Measurements from ENCODE around the gene MBNL1. TPM values are rescaled to one million over a fixed set of nuclear protein-coding genes. Genes with fewer than 3 reads are reported as not detected.
A peak's percentile ranks its signal among the peaks of the same experiment; 100 is the strongest.

MBNL1 gene
- total RNA-seq, 1 donor from 2014 or later, result 180 TPM

DNA sequence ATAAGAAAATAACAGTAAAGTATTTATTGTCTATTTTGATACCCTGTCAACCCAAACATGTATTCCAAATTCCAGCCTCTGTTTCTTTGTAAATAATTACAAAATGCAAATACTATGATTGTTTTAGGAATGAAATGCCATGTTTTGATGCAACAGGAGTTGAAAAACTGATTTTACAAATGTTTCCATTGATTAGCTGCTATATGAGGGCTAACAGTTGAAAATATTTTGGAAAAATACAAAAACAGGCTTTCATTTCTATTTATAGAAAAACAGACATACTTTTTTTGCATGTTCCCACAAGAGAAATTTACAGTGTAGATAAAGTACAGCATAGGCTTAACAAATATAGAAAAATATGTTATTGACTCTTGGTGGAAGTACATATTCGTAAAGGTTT, 20.0 kb downstream of the MBNL1 start:
- intact Hi-C loops (cut with DNase I), result no loop called here
- ATAC-seq, result no peak

DNA sequence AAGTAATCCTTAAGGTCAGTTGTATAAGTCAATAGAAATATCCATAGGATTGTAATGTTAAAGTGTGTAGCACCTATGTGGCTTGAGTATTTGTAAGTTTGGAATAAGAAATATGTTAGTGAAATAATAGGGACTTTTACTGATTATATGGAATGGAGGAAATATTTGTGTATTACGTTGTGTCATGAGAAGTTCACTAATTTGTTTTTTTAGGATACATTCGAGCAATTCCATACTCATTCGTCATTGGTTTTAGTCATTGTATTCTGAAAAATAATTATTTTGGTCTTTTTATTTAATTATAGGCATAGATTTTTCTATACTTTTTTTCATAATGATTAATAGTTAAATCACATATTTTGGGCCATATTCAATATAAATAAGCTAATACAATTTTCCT, 21.0 kb downstream of the MBNL1 start:
- DNase-seq (ENCODE audit: missing footprints), result no peak
- intact Hi-C loops (cut with DNase I), result no loop called here
- ATAC-seq, result no peak

More for the DNA sequence above, 20.0 kb downstream of the MBNL1 start:
- DNase-seq (ENCODE audit: missing footprints), result no peak

DNA sequence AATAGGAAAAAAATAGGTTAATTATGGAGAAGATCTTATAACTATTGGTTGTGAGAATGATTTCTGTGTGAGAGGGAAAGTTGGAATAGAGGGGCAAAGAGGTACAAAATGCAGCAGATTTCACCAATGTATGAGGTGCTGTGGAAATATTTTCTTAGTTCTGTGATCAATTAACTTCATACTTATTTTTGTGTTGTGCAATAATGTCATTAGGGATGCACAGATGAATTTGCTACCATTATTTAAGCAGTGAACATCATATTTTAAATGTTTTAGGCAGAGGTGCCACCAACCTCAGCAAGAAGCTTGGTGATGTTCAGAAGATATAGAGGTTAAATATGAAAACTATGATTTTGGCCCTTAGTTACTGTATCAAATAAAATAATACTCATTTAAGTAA, 21.6 kb downstream of the MBNL1 start:
- intact Hi-C loops (cut with DNase I), result no loop called here
- no peak for ATAC-seq
- DNase-seq (ENCODE audit: missing footprints), result no peak

DNA sequence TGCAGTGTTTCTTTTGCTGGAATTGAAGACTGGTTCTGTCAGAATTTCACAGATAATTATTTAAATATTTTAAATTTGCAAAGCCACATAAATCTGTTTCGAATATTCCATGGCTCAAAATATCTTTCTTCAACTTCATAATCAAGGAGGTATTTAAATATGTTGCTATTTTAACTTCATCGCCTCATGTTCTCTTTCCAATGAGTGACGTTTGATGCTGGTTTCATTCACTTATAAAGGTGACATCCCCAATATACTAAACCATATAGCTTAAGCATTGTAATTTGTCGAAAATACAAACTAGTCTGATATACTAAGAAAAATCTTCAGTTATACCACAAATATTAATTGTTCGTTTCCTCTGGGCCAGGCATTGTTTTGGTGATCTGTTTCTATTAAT, 22.5 kb downstream of the MBNL1 start:
- ATAC-seq (no peak), DNase-seq (ENCODE audit: missing footprints) (no peak)
- intact Hi-C loops (cut with DNase I), result no loop called here

DNA sequence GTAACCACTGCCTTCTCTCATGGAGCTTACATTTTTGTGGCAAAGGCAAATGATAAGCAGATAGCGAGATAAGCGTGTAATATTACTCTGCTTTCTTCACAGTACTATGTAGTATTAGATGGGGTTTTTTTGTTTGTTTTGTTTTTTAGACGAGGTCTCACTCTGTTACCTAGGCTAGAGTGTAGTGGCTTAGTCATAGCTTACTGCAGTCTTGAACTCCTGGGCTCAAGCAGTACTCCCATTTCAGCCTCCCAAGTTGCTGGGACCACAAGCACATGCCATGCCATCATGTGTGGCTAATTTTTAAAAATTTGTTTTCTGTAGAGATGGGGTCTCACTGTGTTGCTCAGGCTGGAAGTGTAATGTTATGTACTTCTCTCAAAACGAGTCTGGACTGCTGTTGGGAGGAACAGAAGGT, 22.9 kb downstream of the MBNL1 start:
- intact Hi-C loops (cut with DNase I), result no loop called here
- DNase-seq (ENCODE audit: missing footprints) (no peak), ATAC-seq (no peak)

DNA sequence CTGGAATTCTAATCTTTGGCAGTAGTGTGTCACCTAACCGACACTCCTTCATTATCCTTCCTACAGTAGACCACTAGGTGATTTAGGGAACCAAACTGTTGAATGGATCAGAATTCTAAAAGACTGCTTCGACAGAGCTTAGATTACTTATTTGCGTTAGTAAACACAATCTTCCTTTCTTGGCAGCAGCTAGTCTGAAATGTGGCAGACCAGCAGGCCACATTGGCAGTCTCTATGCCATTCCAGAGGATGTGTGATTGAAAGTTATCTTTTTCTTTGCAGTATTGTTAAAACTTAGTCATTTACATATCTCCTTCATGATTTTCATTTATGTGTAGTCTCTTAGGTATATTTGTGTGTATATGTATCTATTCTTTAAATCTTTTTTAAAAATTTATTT, 23.6 kb downstream of the MBNL1 start:
- ATAC-seq (no peak), DNase-seq (ENCODE audit: missing footprints) (no peak)
- intact Hi-C loops (cut with DNase I), result no loop called here

DNA sequence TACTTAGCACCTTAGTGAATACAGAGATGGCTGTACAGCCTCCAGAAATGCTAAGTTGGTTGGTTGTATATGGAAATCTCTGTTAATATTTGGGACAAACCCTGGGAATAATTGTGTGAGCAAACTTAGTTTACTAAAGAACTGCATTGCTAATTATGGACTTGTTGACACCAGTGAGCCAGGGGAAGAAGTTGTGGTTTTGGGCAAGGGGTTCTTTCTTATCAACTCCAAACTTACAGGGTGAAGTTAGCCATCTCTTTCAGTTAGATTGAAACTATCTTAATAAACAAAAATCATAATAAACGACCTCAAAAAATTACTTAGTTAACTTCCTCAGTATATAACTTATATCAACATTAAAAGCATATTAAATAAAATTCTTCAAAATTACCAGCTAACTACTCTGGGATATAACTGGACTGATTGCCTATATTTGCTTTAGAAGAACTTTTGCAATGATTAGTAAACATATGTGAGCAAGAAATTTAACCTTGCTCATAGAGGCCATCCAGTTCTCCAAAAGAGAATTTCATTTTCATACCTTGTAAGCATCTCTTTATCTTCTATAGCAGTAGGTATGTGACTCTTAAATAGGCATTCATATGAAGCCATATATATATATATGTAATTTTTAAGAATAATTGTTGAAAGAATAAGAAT, 24.7 kb downstream of the MBNL1 start:
- intact Hi-C loops (cut with DNase I), result no loop called here
- ATAC-seq, result no peak
- no peak for DNase-seq (ENCODE audit: missing footprints)

DNA sequence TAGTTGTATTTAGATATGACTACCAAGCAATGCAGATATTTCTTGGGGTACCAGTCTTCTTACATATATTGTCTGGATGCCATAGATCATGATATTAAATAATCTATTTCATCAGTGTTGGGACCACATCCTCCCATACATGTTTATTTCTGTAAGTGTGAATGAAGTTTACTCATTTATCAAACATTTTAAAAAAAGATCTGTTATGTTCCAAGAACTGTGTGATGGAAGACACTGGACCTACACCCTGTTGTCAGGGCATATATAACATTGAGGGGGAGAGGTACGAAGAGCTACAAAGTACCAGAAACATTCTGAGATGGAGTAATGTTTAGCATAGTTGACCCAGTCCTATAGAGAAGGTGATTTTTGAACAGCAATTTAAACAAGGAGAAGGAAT, 26.6 kb downstream of the MBNL1 start:
- intact Hi-C loops (cut with DNase I), result no loop called here
- ATAC-seq, result no peak
- no peak for DNase-seq (ENCODE audit: missing footprints)

DNA sequence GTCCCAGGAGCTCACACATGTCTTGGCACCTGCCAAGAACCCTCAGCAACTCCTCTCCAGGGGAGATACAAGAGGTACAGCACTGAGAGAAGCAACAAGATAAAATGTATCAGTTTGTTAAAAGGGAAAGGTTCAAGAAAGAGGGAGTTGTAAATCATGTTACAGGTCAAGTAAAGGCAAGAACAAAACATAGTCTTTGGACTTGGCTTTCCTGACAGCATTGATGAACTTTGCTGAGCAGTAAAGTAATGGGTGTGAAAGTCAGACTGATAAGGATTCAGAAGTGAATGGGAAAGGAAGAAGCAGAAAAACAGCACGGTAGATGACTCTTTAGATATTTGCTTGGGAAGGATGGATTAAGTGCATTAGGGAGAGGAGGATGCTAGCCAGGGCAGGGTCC, 27.1 kb downstream of the MBNL1 start:
- intact Hi-C loops (cut with DNase I), result no loop called here
- ATAC-seq, result no peak
- DNase-seq (ENCODE audit: missing footprints), result no peak

DNA sequence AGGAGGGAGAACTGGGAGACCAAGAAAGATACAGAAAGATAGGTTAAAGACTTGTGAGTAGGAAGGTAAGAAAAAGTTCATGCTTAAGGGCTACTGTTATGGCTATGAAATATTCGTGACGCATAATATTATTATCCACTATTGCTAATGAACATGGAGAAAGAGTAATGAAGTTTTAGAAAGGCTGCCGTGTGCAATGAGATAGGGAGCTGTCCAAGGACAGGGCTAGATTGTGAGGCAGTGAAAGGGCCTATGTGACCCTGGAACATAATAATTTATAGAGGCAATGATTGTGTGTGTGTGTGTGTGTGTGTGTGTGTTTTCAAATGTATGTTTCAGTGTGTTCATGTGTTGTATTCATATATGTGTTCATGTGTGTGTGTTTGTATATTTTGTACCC, 27.7 kb downstream of the MBNL1 start:
- ATAC-seq (no peak), DNase-seq (ENCODE audit: missing footprints) (no peak)
- intact Hi-C loops (cut with DNase I), result no loop called here

DNA sequence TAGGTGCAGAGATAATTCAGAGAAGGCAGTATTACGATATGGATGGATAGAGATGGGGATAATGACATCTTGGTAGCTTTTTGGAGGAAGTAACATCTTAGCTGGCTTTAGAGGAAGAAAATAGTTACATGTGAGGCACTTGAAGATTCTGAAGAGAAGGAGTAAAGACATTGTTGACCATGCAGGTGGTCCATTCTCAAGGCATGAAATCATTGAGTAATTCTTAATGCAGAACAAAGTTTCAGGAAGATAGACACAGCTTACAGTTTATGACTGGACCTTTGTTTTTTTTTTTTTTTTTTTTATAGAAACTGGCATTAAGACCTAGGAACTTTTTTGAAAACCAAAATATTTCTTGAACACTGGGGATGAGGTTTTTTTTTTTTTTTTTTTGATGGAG, 28.2 kb downstream of the MBNL1 start:
- no peak for DNase-seq (ENCODE audit: missing footprints)
- no peak for ATAC-seq
- intact Hi-C loops (cut with DNase I), result no loop called here

DNA sequence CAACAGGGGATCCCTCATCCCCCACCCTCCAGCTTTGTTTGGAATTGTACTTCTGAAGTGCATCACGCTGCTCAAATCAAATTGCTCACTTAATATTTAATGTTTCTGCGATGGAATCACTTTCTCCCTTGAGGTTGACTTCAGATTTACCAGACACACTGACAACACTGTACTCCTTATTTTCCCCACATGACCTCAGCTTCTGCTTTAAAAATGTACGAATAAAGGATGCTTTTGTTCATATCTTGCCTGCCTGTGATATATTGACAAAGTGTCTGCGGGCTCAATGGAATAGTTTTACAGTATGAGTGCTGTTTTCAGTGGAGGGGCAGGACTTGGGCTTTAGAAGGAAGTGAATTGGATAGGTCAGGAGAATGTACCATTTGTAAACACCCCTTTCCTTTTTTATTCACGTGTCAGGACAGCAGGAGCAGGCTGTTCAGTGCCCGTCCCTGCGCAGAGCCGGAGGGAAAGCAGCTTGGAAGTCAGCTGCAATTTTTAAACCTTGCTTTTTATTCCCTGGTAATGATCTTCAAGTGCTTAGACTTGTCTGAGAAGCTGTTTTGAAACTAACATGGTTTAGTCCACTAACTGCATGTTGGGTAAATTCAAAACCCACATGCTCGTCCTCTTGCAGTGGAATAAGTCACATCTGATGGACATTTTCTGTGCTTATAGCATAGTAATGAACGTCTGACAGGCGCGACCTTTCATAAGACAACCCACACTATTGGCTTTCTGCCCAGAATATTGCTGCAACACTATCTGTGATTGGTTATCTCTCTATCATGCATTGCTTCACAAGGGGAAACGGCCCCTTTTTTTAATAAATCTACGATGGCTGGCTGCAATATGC, 29.9 kb downstream of the MBNL1 start:
- peak; percentile 45 for DNase-seq (ENCODE audit: missing footprints)
- intact Hi-C loops (cut with DNase I), result loop anchor here (2.0 kb wide), 1 partner anchor 30 kb away; the partner anchor contains the start of gene MBNL1
- peak; percentile 78 for ATAC-seq

DNA sequence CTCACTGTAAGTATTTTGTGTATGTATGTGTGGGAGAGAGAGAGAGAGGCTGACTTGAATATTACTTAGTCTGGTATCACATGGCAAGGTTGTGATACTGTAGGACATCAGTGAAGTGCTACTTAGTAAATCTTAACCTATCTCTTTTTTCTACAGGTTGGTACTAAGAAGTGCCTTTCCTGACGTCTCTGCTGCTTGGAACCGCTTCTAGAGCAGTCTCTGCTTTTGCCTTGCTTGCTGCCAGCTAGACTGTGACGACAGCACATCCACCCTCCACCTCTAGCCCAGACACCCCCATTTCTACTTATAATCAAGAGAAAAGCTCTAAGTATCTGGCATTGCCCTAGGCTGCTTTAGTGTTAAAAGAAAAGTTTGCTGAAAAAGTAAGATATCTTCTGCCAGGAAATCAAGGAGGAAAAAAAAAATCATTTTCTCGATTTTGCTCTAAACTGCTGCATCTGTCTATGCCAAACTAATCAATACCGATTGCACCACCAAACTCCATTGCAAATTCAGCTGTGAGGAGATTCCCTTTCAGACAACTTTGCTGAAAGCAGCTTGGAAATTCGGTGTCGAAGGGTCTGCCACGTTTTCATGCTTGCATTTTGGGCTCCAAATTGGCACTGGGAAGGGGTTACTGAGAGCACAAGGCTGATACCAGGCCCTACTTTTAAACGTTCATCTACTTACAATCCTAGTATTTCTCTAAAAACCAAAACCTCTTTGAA, 30.7 kb downstream of the MBNL1 start:
- DNase-seq (ENCODE audit: missing footprints) (peak; percentile 26), ATAC-seq (peak; percentile 37)
- intact Hi-C loops (cut with DNase I), result loop anchor here (2.0 kb wide), 1 partner anchor 31 kb away; the partner anchor contains the start of gene MBNL1

DNA sequence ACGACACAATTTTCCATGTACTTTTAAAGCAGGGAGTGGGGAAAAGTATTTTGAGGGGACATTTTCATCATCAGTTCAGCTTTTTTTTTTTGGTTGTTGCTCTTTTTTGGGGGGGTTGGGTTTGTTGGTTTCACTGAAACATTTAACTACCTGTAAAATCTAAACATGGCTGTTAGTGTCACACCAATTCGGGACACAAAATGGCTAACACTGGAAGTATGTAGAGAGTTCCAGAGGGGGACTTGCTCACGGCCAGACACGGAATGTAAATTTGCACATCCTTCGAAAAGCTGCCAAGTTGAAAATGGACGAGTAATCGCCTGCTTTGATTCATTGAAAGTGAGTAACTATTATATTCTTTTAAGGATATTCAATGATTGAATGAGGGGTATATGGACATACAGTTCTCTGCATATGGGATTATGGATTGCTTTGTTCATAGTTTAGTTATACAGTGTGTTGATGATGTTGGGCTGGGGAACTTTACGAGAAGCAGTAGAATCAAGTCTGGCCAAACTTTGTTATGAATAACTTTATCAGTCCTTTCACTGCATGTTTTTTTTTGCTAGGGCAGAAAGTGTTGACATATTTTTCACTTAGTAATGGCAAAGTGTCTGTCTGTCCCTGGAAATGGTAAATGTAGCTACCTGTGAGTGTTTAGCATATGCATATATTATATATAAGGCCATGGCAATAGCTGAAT, 31.5 kb downstream of the MBNL1 start:
- ATAC-seq, result no peak
- no peak for DNase-seq (ENCODE audit: missing footprints)
- intact Hi-C loops (cut with DNase I), result loop anchor here (10.0 kb wide), 1 partner anchor 145 kb away; no protein-coding TSS in a partner anchor

DNA sequence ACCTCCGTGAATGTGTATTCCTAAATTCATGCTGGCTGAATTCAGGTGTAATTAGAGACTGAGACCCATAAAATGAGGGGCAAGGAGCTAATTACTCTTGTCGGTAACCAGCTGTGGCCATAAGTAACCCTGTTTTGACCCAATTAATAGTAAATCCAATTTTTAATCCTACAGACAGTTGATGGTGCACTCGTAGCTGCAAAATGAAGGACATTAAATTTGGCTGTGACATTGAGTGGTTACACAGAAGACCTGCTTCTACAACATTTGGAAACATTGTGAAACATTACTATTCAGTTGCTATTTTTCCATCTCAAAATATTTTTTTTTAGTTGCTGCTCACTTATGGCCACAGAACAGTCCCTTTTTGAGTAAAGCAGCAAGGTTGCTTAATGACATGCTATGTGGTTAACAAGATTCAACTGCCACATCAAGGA, 33.0 kb downstream of the MBNL1 start:
- intact Hi-C loops (cut with DNase I), result loop anchor here (10.0 kb wide), 1 partner anchor 143 kb away; no protein-coding TSS in a partner anchor
- DNase-seq (ENCODE audit: missing footprints), result no peak
- no peak for ATAC-seq

DNA sequence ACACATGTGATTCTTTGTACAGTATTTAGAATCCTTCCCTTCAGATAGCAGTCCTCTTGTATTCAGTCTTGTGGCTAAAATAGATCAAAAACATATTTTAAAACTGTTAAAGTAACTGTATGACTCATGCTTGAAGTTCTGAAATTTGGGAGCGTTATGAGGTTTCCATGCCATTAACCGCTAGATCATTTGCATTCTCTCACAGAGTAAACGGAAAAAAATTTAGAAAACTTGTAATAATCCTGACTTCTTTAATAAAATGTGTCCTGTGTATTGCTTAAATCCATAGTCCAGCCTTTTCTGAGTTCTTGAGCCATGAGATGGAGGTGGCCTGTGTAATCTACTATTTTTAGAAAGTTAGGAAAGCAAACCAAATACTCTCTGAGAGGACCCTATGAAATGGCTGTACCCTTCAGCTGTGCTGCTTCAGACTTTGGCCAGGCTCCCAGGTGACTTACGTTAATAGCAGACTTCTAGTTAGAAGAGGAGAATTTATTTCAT, 33.8 kb downstream of the MBNL1 start:
- intact Hi-C loops (cut with DNase I), result loop anchor here (10.0 kb wide), 1 partner anchor 142 kb away; no protein-coding TSS in a partner anchor
- ATAC-seq (peak; percentile 71), DNase-seq (ENCODE audit: missing footprints) (no peak)

DNA sequence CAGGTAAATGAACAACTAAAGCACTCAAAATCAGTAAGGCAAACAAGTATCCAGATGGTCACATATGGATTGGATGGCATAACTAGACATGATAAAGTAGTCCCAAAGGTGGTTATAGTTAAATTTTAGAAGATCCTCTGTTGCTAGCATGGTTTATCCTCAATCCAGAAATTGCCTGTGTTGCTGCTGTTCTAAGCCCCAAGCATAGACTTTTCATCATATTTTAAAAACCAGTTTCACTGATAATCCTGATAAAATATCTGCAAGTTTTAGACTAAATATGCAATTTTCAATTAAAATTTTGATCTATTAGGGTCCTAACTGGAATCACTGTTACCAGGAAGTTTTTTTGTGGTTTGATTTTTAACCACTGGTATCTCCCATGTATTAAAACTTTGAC, 35.4 kb downstream of the MBNL1 start:
- ATAC-seq (no peak), DNase-seq (ENCODE audit: missing footprints) (no peak)
- intact Hi-C loops (cut with DNase I), result loop anchor here (10.0 kb wide), 1 partner anchor 141 kb away; no protein-coding TSS in a partner anchor

DNA sequence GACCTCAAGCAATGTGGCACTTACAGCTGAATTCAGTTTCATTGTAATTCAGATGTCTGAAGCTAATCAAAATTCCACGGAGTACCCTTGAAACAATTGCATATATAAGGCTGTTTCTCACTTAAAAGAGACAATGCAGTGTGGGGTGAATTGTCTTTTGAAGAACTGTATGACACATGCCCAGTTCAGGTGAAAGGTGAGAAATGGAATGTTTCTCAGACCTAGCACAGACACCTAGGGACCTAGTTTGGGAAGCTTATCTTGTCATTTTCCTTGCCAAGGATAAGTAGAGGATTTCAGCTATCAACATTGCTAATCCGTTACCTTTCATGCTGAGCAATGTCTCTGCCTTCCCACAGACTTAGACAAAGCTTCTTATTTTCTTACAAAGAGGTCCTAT, 36.3 kb downstream of the MBNL1 start:
- no peak for ATAC-seq
- intact Hi-C loops (cut with DNase I), result loop anchor here (10.0 kb wide), 1 partner anchor 140 kb away; no protein-coding TSS in a partner anchor
- no peak for DNase-seq (ENCODE audit: missing footprints)
